HEK293 (cell line): ENCODE measurements around the gene PACRG.

Experiments
- CTCF ChIA-PET: fragments of 350-600 bp; formaldehyde crosslinking; extraction: SDS; loops from one replicate; lab custom pipeline; 2021; ENCODE audit warnings: antibody characterized with exemption; lab: Yijun Ruan, JAX
- POLR2A ChIA-PET: fragments of 300-600 bp; formaldehyde crosslinking; extraction: SDS; loops from one replicate; lab custom pipeline; 2020; ENCODE audit warnings: antibody characterized with exemption, inconsistent platforms; lab: Yijun Ruan, JAX
- H3K27ac ChIP-seq: fragments of 200-500 bp; sonication (Bioruptor generic); 2 replicates; pipeline ENCODE4 v1.5.1; 2014; ENCODE audit warnings: low read depth, low read length, control low read depth, inconsistent platforms; ENCODE audit errors: extremely low read depth
- H3K36me3 ChIP-seq, 2 experiments: fragments of 200-500 bp in 1 of 2; sonication (Bioruptor generic) in 1 of 2; 1 replicate in 1 of 2; 2 replicates in 1 of 2; pipeline ENCODE4 v1.5.1; 2014 to 2017; ENCODE audit warnings: inconsistent platforms in 2 of 2, low read length in 2 of 2; ENCODE audit not compliant: control insufficient read depth in 2 of 2, insufficient read depth in 1 of 2
- H3K4me1 ChIP-seq: fragments of 200-500 bp; sonication (Bioruptor generic); 2 replicates; pipeline ENCODE4 v1.5.1; 2014; ENCODE audit warnings: mild to moderate bottlenecking, low read length, inconsistent platforms; ENCODE audit not compliant: control insufficient read depth, insufficient read depth
- H3K4me3 ChIP-seq: 2 replicates; pipeline ENCODE4 v1.5.1; 2011; ENCODE audit warnings: low read depth, mild to moderate bottlenecking, control low read depth, low read length, moderate library complexity
- H3K9me3 ChIP-seq: fragments of 200-500 bp; sonication (Bioruptor generic); 2 replicates; pipeline ENCODE4 v1.5.1; 2014; ENCODE audit warnings: low read depth, low read length, inconsistent platforms; ENCODE audit not compliant: control insufficient read depth, insufficient read depth
- INSM2 ChIP-seq: fragments of 450-650 bp; formaldehyde crosslinking; IDR thresholded peaks from 2 replicates; pipeline ENCODE4 v1.5.1; 2016; ENCODE audit warnings: missing biosample characterization, missing genetic modification characterization
- SP3 ChIP-seq: fragments of 450-650 bp; formaldehyde crosslinking; IDR thresholded peaks from 2 replicates; pipeline ENCODE4 v1.5.1; 2016; ENCODE audit warnings: missing biosample characterization, missing genetic modification characterization
- ZFP3 ChIP-seq: fragments of 450-650 bp; formaldehyde crosslinking; IDR thresholded peaks from 2 replicates; pipeline ENCODE4 v1.5.1; 2016; ENCODE audit warnings: low read depth, missing biosample characterization, missing genetic modification characterization
- ZFP69B ChIP-seq: fragments of 450-650 bp; formaldehyde crosslinking; IDR thresholded peaks from 2 replicates; pipeline ENCODE4 v1.5.1; 2016; ENCODE audit warnings: missing biosample characterization, missing genetic modification characterization
- ZIC2 ChIP-seq: fragments of 450-650 bp; formaldehyde crosslinking; IDR thresholded peaks from 2 replicates; pipeline ENCODE4 v1.5.1; 2016; ENCODE audit warnings: missing biosample characterization, missing genetic modification characterization
- ZNF148 ChIP-seq: fragments of 450-650 bp; formaldehyde crosslinking; IDR thresholded peaks from 2 replicates; pipeline ENCODE4 v1.5.0; 2017; ENCODE audit warnings: missing biosample characterization, missing genetic modification characterization, borderline replicate concordance
- ZNF169 ChIP-seq: fragments of 450-650 bp; formaldehyde crosslinking; IDR thresholded peaks from 2 replicates; pipeline ENCODE4 v1.5.1; 2016; ENCODE audit warnings: missing biosample characterization, missing genetic modification characterization
- ZNF175 ChIP-seq: fragments of 450-650 bp; formaldehyde crosslinking; IDR thresholded peaks from 2 replicates; pipeline ENCODE4 v1.5.1; 2016; ENCODE audit warnings: missing biosample characterization, missing genetic modification characterization
- ZNF202 ChIP-seq: fragments of 450-650 bp; formaldehyde crosslinking; IDR thresholded peaks from 2 replicates; pipeline ENCODE4 v1.5.1; 2016; ENCODE audit warnings: missing biosample characterization, missing genetic modification characterization, borderline replicate concordance
- ZNF223 ChIP-seq: fragments of 450-650 bp; formaldehyde crosslinking; IDR thresholded peaks from 2 replicates; pipeline ENCODE4 v1.5.1; 2016; ENCODE audit warnings: missing biosample characterization, missing genetic modification characterization
- ZNF266 ChIP-seq: fragments of 450-650 bp; formaldehyde crosslinking; IDR thresholded peaks from 2 replicates; pipeline ENCODE4 v1.5.1; 2016; ENCODE audit warnings: missing biosample characterization, missing genetic modification characterization, low read depth
- ZNF280D ChIP-seq: fragments of 450-650 bp; formaldehyde crosslinking; IDR thresholded peaks from 2 replicates; pipeline ENCODE4 v1.5.1; 2016; ENCODE audit warnings: missing biosample characterization, missing genetic modification characterization
- ZNF302 ChIP-seq: fragments of 450-650 bp; formaldehyde crosslinking; IDR thresholded peaks from 2 replicates; pipeline ENCODE4 v1.5.1; 2016; ENCODE audit warnings: missing biosample characterization, missing genetic modification characterization, low read depth
- ZNF311 ChIP-seq: fragments of 450-650 bp; formaldehyde crosslinking; IDR thresholded peaks from 2 replicates; pipeline ENCODE4 v1.5.1; 2017; ENCODE audit warnings: missing biosample characterization, missing genetic modification characterization, borderline replicate concordance
- ZNF521 ChIP-seq: fragments of 450-650 bp; formaldehyde crosslinking; IDR thresholded peaks from 2 replicates; pipeline ENCODE4 v1.5.1; 2017; ENCODE audit warnings: missing biosample characterization, mild to moderate bottlenecking, missing genetic modification characterization
- ZNF530 ChIP-seq: fragments of 450-650 bp; formaldehyde crosslinking; IDR thresholded peaks from 2 replicates; pipeline ENCODE4 v1.5.1; 2016; ENCODE audit warnings: low read depth, missing biosample characterization, missing genetic modification characterization
- ZNF549 ChIP-seq: fragments of 450-650 bp; IDR thresholded peaks from 2 replicates; pipeline ENCODE4 v1.5.1; 2018; ENCODE audit warnings: missing biosample characterization, missing genetic modification characterization, mild to moderate bottlenecking, inconsistent platforms, moderate library complexity
- ZSCAN16 ChIP-seq: fragments of 450-650 bp; formaldehyde crosslinking; IDR thresholded peaks from 2 replicates; pipeline ENCODE4 v1.5.1; 2016; ENCODE audit warnings: missing biosample characterization, missing genetic modification characterization
- TF ChIP-seq, protein P1 (sequence below): fragments of 450-650 bp; formaldehyde crosslinking; optimal IDR thresholded peaks from 2 replicates; pipeline ENCODE3; 2016; ENCODE audit warnings: missing biosample characterization, mild to moderate bottlenecking, missing genetic modification characterization

The PACRG gene

GRCh38 chr6:163259689-163260088 lies 531.9 kb downstream of the PACRG start:
- TF ChIP-seq, protein P1, sequence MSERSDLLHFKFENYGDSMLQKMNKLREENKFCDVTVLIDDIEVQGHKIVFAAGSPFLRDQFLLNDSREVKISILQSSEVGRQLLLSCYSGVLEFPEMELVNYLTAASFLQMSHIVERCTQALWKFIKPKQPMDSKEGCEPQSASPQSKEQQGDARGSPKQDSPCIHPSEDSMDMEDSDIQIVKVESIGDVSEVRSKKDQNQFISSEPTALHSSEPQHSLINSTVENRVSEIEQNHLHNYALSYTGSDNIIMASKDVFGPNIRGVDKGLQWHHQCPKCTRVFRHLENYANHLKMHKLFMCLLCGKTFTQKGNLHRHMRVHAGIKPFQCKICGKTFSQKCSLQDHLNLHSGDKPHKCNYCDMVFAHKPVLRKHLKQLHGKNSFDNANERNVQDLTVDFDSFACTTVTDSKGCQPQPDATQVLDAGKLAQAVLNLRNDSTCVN (tag by site-specific recombination) = no peak
- TF ChIP-seq ZFP69B (tag by site-specific recombination) = no peak
- TF ChIP-seq ZSCAN16 (tag by site-specific recombination) = no peak
- no peak for TF ChIP-seq ZIC2 (tag by site-specific recombination)
- no peak for TF ChIP-seq ZNF148 (tag by site-specific recombination)
- no peak for TF ChIP-seq ZFP3 (tag by site-specific recombination)
- TF ChIP-seq ZNF302 = no peak
- TF ChIP-seq ZNF521 (tag by site-specific recombination) = no peak
- no peak for TF ChIP-seq ZNF169 (tag by site-specific recombination)
- no peak for TF ChIP-seq ZNF223 (tag by site-specific recombination)
- no peak for TF ChIP-seq INSM2 (tag by site-specific recombination)
- TF ChIP-seq ZNF549 (tag by site-specific recombination) = no peak
- H3K4me3 ChIP-seq = no peak overlapping the region
- CTCF ChIA-PET = no interaction called here
- H3K27ac ChIP-seq = no peak overlapping the region
- H3K4me1 ChIP-seq = no peaks in the 10 kb centered on the region
- H3K9me3 ChIP-seq = no peaks in the 10 kb centered on the region
- POLR2A ChIA-PET = no interaction called here
- H3K36me3 ChIP-seq = no peaks in the 10 kb centered on the region

GRCh38 chr6:163260111-163260895 lies 532.5 kb downstream of the PACRG start:
- TF ChIP-seq ZNF521 (tag by site-specific recombination) (no peak), ZNF266 (tag by site-specific recombination) (no peak), ZNF202 (tag by site-specific recombination) (no peak), ZNF530 (tag by site-specific recombination) (no peak), SP3 (tag by site-specific recombination) (no peak)
- Histone ChIP-seq H3K4me3 (no peak overlapping the region), H3K36me3 (no peaks in the 10 kb centered on the region), H3K9me3 (no peaks in the 10 kb centered on the region), H3K27ac (no peak overlapping the region), H3K4me1 (no peaks in the 10 kb centered on the region)
- POLR2A ChIA-PET = no interaction called here
- CTCF ChIA-PET = no interaction called here

DNA sequence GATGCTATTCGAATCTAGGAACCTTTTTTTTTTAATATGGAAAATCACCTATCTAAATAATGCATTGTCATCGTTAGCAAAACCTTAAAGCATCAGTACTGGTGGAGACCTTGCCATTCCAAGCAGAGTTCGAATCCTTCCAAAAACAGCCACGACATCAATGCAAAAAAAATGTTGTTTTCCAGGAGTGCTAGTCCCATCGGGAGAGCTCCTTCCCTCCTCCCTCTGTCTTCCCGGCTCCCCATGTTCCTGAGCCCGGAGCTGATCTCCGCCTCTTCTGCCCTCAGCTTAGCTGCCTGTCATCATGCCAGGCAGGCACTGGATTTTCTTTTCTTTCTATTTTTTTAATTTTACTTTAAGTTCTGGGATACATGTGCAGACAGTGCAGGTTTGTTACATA lies 533.1 kb downstream of the PACRG start:
- H3K4me1 ChIP-seq = no peaks in the 10 kb centered on the region
- H3K36me3 ChIP-seq = no peaks in the 10 kb centered on the region
- ChIA-PET CTCF (no interaction called here), POLR2A (no interaction called here)
- no peak overlapping the region for H3K4me3 ChIP-seq
- H3K9me3 ChIP-seq = no peaks in the 10 kb centered on the region
- no peak overlapping the region for H3K27ac ChIP-seq
- TF ChIP-seq ZNF175 (tag by site-specific recombination) (no peak), ZNF311 (tag by site-specific recombination) (no peak), ZNF280D (no peak)
